COLO668 (cell line): Measurements from ENCODE around the gene CYB561D2.

Experiments
- DNase-seq: peaks from one replicate; lab custom pipeline; 2025; ENCODE audit not compliant: unreplicated experiment; lab: John Stamatoyannopoulos, UW

The CYB561D2 gene

GRCh38 chr3:50323092-50323600, 27.5 kb upstream of the CYB561D2 start:
- peak; percentile 60 for DNase-seq

- no peak for DNase-seq
Measured at GRCh38 chr3:50323614-50324199, 27.0 kb upstream of the CYB561D2 start.

GRCh38 chr3:50324351-50325112, 26.1 kb upstream of the CYB561D2 start:
- peak; percentile 65 for DNase-seq

- no peak for DNase-seq
Measured at GRCh38 chr3:50325113-50325480, 25.6 kb upstream of the CYB561D2 start.

GRCh38 chr3:50325497-50326181, 25.0 kb upstream of the CYB561D2 start:
- DNase-seq: no peak

- DNase-seq: no peak
Measured at GRCh38 chr3:50326182-50326541, 24.5 kb upstream of the CYB561D2 start.

DNA sequence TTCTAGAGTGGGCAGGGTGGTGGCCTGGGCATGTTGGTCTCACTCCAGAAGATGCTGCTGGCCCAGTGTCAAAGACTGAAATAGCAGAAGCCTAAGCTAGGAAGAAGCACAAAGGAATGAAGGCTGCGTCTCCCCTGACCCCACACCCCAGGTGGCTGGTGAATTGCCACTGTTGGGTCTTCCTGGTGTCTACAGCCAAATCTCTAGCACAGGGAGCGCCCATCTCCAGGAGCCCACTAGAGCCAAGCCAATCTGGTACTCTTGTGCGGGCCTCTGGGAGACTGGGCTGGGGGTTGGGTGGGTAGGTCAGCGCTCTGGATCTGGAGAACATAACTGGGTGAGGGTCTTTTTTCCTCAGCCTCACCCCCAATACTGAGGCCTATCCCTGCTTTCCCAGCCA, 23.5 kb upstream of the CYB561D2 start:
- DNase-seq: no peak

DNA sequence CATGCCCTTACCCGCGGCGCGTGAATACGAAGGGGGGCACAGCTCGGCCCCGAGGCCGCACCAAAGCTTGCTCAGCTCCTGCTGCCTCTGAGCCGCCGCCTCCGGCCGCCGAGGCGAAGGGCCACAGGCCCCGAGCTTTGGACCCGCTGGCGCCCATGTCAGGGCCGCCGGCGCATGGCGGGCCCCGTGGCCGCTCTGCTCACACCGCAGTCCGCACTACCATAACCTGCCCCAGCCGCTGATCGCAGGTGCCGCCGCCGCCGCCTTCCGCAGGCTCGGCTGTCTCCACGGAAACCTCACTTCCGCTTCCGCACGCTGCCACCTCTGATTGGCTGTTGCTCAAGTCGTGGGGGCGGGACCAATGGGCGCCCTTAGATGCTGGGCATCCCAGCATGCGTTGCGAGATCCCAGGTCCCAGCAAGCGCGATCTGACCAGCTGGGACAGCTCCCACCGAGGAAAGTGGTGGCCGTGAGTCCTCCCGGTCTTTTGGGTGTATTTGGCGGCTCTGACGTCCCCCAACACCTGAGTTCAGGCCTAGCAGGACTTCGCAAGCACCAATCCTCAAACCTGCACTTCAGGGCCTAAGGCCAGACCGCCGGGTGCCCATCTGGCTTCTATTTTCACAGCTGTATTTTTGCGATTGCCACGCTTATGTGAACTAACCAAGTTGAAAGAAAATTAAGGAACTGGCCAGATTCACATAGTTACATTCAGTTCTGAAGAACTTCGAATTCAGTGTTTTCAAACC, 22.5 kb upstream of the CYB561D2 start, which contains the start of gene TUSC2:
TUSC2 (minus strand) TSS at position 281 of the 749 bp plus-strand sequence; CDS start at position 157, 124 bp downstream.
- peak; percentile 95 for DNase-seq

GRCh38 chr3:50330330-50330729, 20.3 kb upstream of the CYB561D2 start:
- DNase-seq: no peak

DNA sequence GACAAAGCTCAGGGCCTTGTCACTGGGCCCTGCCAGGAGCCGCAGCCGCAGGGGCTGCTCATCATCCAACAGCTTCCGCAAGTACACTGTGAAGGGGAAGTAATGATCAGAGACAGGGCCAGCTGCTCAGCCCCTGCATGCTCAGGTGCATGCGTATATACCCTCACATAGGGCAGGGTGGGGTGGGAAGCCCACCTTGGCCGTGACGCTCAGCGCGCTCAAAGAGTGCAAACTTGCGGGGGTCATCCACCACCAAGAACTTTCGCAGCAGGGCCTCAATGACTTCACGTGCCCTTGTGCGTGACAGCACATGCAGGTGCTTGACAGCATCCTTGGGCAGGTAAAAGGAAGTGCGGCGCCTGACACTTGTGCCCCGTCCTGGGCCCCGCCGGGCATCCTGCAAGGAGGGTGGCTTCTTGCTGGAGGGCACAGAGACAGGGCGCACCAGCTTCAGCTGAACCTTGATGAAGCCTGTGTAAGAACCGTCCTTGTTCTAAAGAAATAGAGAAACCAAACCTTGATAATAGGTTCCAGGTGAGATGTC, 19.2 kb upstream of the CYB561D2 start:
- DNase-seq: no peak

DNA sequence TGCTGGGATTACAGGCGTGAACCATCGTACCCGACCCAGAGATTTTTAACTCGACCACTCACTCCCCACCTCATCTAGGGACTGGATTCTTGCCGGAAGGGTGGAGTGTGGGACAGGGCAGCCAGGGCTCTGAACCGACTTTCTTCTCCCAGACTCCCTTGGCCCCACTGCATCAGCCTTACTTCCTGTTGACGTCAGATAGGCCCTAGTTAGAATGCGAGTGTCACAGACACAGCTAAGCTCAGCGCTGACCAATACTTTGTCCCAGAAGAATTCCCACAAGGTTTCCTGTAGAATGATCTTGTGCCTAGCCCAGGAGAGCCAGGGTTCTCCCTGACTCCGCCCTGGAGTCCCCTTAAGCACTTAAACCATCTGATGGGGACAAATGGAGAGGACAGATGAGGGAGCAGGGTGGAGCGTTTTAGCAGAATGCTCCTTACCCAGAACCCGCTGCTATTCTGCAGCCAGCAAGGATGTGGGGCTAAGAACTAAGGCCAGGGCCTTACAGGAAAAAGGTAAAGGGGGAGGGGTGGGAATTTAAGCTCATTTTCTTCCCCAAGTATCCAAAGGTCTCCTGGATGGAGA, 16.8 kb upstream of the CYB561D2 start:
- no peak for DNase-seq

DNA sequence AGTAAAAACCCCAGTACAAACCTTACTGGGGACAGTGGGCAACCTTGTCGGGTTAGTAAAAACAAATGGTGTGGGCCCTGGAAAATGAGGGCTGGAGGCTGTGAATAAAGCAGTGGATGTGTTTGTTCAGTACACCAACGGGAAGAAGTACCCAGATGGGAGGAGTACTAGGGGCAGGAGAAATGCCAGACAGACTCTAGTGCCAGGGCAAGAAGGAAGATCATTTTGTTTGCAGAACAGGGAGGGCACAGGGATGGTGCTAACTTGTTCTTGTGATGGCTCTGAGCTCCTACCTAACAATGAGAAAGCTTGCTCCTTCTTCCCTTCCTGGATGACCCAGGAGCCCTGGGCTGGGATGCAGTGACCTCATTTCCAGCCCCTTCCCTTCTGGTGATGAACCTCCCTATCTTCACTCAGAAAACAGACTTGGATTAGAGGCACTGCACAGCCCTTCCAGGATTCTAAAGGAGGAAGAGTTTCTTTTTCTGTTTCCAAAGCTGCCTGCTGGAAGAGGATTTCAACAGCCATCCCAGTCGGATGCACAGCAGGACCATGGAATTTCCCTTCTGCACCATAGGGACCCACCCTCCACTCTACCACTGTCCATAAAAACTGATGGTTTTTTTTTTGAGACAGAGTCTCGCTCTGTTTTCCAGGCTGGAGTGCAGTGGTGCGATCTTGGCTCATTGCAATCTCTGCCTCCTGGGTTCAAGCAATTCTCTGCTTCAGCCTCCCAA, 16.2 kb upstream of the CYB561D2 start:
- DNase-seq: no peak

GRCh38 chr3:50336452-50337174, 14.0 kb upstream of the CYB561D2 start:
- DNase-seq: no peak

DNA sequence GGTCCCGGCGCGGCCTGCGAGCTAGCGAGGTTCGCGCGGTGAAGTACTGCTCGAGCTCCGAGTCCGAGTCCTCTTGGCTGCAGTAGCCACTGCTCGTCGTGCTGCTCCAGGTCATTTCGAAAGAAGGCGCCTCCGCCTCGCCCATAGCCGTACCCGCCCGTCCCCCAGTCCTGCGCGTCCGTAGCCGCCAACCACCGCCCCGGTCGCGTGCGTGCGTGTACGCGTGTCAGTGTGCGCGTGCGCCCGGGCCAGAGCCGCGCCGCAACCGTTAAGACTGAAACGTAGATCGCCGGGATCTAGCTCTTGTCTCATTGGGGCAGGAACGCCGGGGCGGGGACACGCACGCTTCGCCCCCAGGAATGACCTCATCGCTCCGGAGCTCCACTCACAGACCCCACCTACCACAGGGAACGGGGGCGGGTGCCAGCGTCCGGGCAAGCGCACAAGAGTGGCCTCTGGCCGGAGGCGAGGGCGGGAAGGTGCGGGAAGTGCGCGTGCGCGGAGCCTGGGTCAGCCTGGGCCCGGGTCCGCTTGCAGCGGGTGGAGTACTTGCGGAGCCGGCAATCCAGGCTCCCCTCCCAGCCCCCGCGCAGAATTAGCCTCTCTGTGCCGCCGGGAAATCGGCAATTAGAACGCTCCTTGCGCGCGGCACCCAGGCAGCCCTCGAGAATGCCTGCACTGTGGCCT, 13.3 kb upstream of the CYB561D2 start:
- peak; percentile 97 for DNase-seq

- DNase-seq: no peak
Measured at GRCh38 chr3:50338965-50339364, 11.7 kb upstream of the CYB561D2 start.

GRCh38 chr3:50339485-50340146, 11.0 kb upstream of the CYB561D2 start:
- no peak for DNase-seq

DNA sequence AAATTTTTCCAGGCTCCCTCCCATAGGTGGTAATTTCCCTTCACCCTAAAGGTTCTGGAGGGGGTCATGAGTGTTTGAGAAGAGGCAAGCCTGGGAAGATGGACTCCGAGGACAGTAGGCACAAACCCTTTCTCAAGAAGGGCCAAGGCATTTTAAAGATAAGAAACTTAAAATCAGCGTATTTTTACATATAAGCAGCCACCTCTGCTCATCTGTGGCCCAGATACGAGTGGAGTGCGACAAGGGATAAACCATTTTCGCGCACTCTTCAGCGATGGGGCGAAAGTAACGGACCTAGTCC, 10.6 kb upstream of the CYB561D2 start:
- no peak for DNase-seq
